Measurements from ENCODE around the gene SIGLEC7. TPM values are rescaled to one million over a fixed set of nuclear protein-coding genes. Genes with fewer than 3 reads are reported as not detected.
"Not testable (repeated sequence)": the region's sequence is repeated elsewhere in the genome, so short reads cannot be mapped to it uniquely, and the experiment has no call there.

SIGLEC7 gene
- total RNA-seq, 4 donors from 2014 or later: 0.19 to 2.2 (median 0.92) TPM; not detected in 1

- no peak overlapping the region for H3K27ac ChIP-seq (replicated peaks in 1 of 4)
- no peaks in the 10 kb centered on the region for H3K4me1 ChIP-seq
- no peak for TF ChIP-seq POLR2AphosphoS5 (IDR thresholded peaks at IDR 0.05)
- TF ChIP-seq POLR2A (IDR thresholded peaks at IDR 0.05; ENCODE audit: low read depth): no peak
- TF ChIP-seq, protein P1, sequence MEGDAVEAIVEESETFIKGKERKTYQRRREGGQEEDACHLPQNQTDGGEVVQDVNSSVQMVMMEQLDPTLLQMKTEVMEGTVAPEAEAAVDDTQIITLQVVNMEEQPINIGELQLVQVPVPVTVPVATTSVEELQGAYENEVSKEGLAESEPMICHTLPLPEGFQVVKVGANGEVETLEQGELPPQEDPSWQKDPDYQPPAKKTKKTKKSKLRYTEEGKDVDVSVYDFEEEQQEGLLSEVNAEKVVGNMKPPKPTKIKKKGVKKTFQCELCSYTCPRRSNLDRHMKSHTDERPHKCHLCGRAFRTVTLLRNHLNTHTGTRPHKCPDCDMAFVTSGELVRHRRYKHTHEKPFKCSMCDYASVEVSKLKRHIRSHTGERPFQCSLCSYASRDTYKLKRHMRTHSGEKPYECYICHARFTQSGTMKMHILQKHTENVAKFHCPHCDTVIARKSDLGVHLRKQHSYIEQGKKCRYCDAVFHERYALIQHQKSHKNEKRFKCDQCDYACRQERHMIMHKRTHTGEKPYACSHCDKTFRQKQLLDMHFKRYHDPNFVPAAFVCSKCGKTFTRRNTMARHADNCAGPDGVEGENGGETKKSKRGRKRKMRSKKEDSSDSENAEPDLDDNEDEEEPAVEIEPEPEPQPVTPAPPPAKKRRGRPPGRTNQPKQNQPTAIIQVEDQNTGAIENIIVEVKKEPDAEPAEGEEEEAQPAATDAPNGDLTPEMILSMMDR (IDR thresholded peaks at IDR 0.05): no peak
- TF ChIP-seq EP300 (IDR thresholded peaks at IDR 0.05): no peak
- no peaks in the 10 kb centered on the region for H3K36me3 ChIP-seq
- intact Hi-C loops (cut with DNase I): no loop called here
- no peaks in the 10 kb centered on the region for H3K9me3 ChIP-seq
- DNase-seq (ENCODE audit: extremely low spot score): no peak
- peaks cover 0 to 71% (median 3%) of the 10 kb centered on the region in 4 donors for H3K27me3 ChIP-seq
- H3K4me3 ChIP-seq: no peak overlapping the region
- WGBS: 25% methylated on average over 6 of the region's 6 CpGs
Measured at GRCh38 chr19:51140441-51140840, 1.7 kb upstream of the SIGLEC7 start.

GRCh38 chr19:51141181-51141580 lies 920 bp upstream of the SIGLEC7 start:
- no peak for DNase-seq (ENCODE audit: extremely low spot score)
- no peak overlapping the region for H3K27ac ChIP-seq (replicated peaks in 1 of 4)
- H3K4me3 ChIP-seq: no peak overlapping the region
- TF ChIP-seq POLR2A (IDR thresholded peaks at IDR 0.05; ENCODE audit: low read depth): no peak
- TF ChIP-seq EP300 (IDR thresholded peaks at IDR 0.05): no peak
- no peak for TF ChIP-seq POLR2AphosphoS5 (IDR thresholded peaks at IDR 0.05)
- TF ChIP-seq, protein P1 (IDR thresholded peaks at IDR 0.05): no peak
- peaks cover 0 to 71% (median 3%) of the 10 kb centered on the region in 4 donors for H3K27me3 ChIP-seq
- WGBS: 82% methylated on average over 6 of the region's 6 CpGs
- H3K36me3 ChIP-seq: no peaks in the 10 kb centered on the region
- intact Hi-C loops (cut with DNase I): no loop called here
- H3K4me1 ChIP-seq: no peaks in the 10 kb centered on the region
- H3K9me3 ChIP-seq: no peaks in the 10 kb centered on the region

DNA sequence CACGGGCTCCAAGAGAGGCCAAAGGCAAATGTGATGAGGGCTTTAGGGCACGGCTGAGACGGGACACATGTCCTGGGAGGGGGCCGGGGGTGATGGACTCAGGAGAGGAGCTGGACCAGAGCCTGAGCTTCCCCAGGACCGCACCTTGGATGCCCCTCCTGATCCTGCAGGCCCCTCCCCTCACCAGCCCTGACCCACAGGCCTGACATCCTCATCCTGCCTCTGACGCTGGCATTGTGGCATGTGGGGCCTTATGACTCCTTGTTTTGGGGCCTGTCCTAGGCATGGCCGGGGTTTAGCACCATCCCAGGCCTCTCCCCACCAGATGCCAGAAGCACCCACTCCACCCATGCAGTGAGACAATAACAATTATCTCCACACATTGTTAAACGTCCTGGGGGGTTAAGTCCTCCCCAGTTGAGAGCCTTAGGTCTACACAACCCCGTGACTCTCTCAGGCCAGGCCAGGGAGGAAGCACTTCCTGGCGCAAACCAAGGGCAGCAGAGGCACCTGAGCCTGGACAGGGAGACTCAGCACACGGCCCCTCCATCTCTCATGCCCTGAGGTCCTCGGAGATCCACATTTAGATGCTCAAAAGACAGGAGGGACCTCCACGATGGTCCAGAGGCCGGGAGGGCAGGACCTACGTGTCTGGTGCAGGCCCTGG lies 841 bp downstream of the SIGLEC7 start:
- WGBS: 68% methylated on average over 9 of the region's 15 CpGs
- intact Hi-C loops (cut with DNase I); DNase-seq (ENCODE audit: extremely low spot score); H3K4me3 ChIP-seq; H3K36me3 ChIP-seq; H3K4me1 ChIP-seq; H3K9me3 ChIP-seq: not testable (repeated sequence)
- Histone ChIP-seq H3K27ac (replicated peaks in 1 of 4) (peak overlapping the region in 1 of 4 donors; percentile 18), H3K27me3 (peaks cover 0 to 58% (median 2%) of the 10 kb centered on the region in 4 donors)

DNA sequence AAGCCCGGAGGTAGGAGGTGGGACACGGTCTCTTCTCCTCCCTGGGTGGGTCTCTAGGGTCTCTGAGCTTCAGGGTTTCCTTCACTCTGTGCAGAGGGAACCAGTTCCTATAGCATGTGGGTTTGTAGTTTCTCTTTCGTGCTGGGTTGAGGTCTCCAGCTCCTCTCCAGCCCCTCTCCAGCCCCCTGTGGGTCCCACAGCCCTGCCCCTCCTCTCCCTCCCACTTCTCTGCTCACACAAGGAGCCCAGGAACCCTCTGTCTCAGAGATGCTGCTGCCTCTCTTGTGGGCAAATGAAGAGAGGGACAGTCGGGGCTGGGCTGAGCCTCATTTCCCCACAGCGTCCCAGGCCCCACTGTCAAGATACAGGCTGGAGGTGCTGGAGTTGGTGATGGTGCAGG lies 1.4 kb downstream of the SIGLEC7 start:
- intact Hi-C loops (cut with DNase I): no loop called here
- Histone ChIP-seq H3K27ac (replicated peaks in 1 of 4) (no peak overlapping the region), H3K27me3 (peaks cover 0 to 52% (median 0%) of the 10 kb centered on the region in 4 donors), H3K4me1 (no peaks in the 10 kb centered on the region), H3K4me3 (no peak overlapping the region), H3K9me3 (no peaks in the 10 kb centered on the region), H3K36me3 (no peaks in the 10 kb centered on the region)
- no peak for DNase-seq (ENCODE audit: extremely low spot score)
- TF ChIP-seq POLR2AphosphoS5 (IDR thresholded peaks at IDR 0.05) (no peak), POLR2A (IDR thresholded peaks at IDR 0.05; ENCODE audit: low read depth) (no peak), EP300 (IDR thresholded peaks at IDR 0.05) (no peak)
- TF ChIP-seq, protein P1 (IDR thresholded peaks at IDR 0.05): no peak
- 77% methylated on average over 3 of the region's 5 CpGs for WGBS

DNA sequence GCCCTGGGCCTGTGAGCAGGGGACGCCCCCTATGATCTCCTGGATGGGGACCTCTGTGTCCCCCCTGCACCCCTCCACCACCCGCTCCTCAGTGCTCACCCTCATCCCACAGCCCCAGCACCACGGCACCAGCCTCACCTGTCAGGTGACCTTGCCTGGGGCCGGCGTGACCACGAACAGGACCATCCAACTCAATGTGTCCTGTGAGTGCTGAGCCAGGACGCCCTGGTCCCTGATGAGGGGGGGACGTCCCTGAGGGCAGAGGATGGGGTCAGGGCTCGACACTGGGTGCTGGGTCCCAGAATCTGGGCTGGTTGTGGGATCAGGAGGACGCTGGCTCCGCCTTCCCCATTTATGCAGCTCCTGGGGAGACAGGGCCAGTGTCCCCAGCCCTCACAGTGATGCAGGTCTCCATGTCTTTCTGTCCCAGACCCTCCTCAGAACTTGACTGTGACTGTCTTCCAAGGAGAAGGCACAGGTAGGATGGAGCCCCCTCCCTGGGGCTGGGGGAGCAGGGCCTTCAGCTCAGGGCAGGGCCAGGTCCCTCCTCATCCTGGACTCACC lies 2.5 kb downstream of the SIGLEC7 start:
- Histone ChIP-seq H3K27ac (replicated peaks in 1 of 4) (no peak overlapping the region), H3K4me3 (no peak overlapping the region), H3K4me1 (no peaks in the 10 kb centered on the region), H3K36me3 (no peaks in the 10 kb centered on the region), H3K9me3 (peaks cover 0 to 5% (median 0%) of the 10 kb centered on the region in 4 donors), H3K27me3 (peaks cover 0 to 41% (median 0%) of the 10 kb centered on the region in 4 donors)
- DNase-seq (ENCODE audit: extremely low spot score): no peak
- no peak for TF ChIP-seq POLR2AphosphoS5 (IDR thresholded peaks at IDR 0.05)
- intact Hi-C loops (cut with DNase I): no loop called here
- WGBS: 89% methylated on average over 10 of the region's 11 CpGs

Data from esophagus muscularis mucosa (tissue), 4 donors.